HG03066 (cell line): ENCODE measurements around the gene WASF3.

Experiments used
- ATAC-seq: cut with Tn5 transposase; IDR thresholded peaks from one replicate; pipeline ENCODE4 v1.9.1; 2021; ENCODE audit warnings: low read depth; ENCODE audit not compliant: unreplicated experiment

The WASF3 gene

DNA sequence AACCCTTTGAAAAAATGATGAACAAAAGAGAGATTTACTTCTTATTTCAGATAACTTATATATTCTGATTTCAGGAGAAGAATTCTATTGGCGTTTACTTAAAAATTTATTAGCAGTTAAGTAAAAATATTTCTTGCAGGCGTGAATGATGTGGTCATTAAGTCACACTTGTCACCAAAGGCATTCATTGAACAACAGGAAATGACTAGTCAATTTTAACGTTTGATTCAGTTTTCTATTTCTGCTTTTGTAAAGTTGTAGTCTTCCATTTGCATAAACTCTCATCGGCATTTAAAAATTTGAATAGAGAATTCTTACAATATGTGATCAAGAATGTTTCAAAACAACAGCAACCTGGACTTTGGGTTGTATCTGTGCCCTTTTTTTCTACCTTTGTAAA lies 119.7 kb downstream of the WASF3 start:
- ATAC-seq: no peak

- ATAC-seq: no peak
These were observed 120.8 kb downstream of the WASF3 start for GRCh38 chr13:26678330-26678729.

GRCh38 chr13:26678796-26679195 lies 121.3 kb downstream of the WASF3 start:
- no peak for ATAC-seq

DNA sequence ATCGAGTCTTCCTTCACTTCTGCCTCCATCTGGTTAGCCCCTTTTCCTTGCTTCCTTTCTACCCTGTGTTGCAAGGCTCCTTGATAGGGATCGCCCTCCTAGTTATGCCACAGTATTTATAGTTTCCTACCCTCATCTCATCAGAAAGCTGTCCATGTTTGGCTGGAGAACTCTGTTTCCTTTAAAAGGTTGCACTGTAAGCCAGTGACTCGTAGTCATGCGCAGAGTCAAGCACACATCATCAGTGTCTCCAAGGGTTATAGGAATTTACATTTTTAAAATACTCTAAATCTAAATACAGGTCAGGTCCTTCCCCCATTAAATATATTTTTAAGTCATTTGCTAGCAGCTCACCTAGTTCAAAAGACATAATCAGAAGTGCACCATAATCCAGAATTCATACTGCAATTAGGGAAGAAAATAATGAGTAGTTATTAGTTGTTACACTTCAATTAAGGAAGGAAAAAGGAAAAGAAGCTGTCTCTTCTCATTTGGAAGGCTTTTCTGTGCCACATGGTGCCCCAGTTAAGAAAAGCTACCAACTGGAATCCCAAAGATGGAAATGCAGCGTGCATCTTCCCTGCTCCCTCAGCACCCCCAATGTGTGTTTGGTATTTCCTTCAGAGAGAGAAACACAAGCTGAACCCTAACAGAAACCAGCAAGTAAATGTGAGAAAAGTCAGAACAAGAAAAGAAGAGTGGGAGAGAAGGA lies 122.1 kb downstream of the WASF3 start:
- no peak for ATAC-seq

GRCh38 chr13:26680123-26680450 lies 122.6 kb downstream of the WASF3 start:
- no peak for ATAC-seq

GRCh38 chr13:26680572-26680971 lies 123.1 kb downstream of the WASF3 start:
- ATAC-seq: no peak

- ATAC-seq: no peak
These were observed 123.6 kb downstream of the WASF3 start for GRCh38 chr13:26681036-26681435.

- ATAC-seq: no peak
These were observed 125.1 kb downstream of the WASF3 start for GRCh38 chr13:26682606-26683005.

DNA sequence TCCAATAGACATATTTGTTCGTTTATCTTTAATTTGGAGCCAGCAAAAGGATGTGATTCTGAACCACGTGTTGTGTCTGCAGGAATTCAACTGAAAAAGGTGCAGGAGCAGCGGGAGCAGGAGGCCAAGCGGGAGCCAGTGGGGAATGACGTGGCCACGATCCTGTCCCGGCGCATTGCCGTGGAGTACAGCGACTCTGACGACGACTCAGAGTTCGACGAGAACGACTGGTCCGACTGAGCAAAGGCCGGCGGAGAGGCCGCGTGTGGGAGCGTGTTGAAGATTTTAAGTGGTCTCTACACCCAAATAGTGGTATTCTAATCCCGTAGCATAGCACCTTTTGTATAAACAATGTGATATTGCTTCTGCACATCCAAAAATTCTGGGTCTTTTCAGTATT lies 128.1 kb downstream of the WASF3 start:
- ATAC-seq: no peak

- ATAC-seq: no peak
These were observed 128.8 kb downstream of the WASF3 start for GRCh38 chr13:26686285-26686684.

- no peak for ATAC-seq
These were observed 130.8 kb downstream of the WASF3 start for GRCh38 chr13:26688286-26688685.

- no peak for ATAC-seq
These were observed 131.5 kb downstream of the WASF3 start for GRCh38 chr13:26688980-26689379.

DNA sequence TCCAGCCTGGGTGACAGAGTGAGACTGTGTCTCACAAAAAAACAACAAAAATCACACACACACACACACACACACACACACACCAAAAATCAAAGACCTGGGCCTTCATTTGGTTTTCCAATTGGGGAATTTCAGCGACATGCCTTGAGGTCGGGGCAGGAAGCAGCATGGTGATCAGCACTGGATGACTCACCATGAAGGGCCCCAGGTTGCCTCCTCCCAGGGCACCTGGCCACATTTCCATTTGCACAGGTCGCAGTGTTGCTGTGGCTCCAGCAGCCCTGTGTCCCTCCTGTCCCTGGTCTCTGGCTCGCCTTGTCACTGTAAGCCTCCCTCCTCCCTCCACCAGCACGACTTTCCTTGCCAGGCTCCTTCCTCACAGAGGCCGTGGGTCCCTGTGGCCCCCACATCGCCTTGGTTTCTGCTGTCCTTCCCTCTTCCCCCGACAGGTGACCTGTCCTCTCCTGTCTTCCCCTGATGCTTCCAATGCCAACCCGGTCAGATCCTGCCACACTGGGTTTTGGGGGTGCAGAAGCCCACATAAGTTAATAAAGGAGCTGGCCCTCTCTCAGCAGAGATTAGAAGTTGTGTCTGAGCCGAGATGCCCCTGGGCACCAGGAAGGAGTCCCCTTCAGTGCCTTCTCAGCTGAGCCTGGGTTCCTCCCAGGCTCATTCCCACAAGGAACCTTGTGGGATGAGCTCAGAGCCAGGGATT lies 136.4 kb downstream of the WASF3 start:
- no peak for ATAC-seq

- no peak for ATAC-seq
These were observed 137.3 kb downstream of the WASF3 start for GRCh38 chr13:26694609-26695359.

GRCh38 chr13:26695360-26695705 lies 137.8 kb downstream of the WASF3 start:
- no peak for ATAC-seq

- ATAC-seq: no peak
These were observed 138.4 kb downstream of the WASF3 start for GRCh38 chr13:26695891-26696311.

DNA sequence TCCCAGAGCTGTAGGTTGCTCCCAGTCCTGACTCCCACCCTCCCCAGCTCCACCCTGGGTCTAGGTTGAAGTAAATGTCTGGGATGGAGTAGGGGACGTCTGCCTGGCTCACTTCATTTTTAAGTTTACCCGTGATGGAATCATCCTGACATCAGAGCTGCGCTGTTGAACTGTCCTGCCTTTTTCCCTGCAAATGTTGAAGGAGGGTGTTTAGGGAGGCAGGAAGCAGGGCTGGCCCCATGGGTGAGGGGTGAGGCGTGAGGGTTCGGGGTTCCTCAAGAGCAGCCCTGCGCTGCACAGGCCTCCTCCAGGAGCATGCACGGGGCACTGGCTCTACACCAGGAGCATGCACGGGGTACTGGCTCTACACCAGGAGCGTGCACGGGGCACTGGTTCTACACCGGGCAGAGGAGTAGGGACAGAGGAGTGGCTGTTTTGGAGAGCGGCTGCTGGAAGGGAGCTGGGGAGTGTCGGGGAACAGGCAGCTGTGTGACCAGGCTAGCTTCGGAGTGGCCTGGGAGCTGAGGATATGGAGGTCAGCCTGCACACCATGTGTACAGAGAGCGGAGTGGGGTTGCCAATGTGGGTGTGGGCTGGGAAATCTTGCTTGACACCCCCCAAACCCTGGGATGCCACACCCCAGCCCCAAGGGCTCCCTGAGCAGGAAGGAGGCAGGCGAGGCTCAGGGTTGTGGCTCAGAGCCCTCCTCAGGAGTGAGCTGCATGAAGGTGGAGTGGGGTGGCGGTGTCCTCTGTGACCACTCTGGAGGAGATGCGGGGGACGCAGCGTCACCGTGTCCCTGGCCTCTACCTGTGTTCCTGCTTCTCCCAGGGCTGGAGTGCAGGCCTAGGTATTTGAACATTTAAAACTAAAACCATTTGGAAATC lies 139.8 kb downstream of the WASF3 start:
- no peak for ATAC-seq

DNA sequence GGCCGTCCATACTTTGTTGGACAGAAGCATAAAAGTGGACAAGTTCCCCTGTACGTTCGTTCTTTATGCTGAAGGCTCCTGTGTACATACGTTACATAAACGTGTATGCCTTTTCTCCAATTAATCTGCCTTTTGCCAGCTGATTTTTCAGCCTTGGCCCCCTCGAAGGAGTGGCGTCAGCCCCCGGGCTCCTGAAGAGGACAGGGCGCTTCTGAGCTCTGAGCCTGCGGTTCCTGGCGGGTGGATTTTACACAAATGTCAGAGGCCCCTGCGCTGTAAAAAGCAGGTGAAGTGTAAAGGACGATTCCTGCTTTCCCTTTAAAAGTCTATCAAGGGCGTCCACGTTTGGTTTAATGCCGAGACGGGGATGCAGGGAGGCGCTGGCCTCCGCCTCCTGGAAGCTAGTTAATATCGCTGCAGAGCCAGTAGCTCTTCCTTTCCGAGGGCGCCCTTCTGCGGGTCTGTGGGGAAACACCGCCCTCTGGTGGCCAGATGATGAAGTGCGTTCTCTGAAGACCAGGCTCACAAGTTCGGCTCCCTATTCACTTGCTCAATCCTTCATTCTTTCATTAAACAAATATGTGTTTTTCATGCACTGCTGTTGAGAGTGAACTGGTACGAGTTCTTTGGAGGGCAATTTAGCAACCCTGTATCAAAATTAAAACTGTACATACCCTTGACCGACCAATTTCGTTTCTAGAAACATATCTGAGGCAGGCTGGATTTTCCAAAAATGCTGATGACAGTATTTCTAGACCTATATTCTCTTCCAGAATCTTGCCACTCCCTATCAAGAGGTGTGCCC lies 141.1 kb downstream of the WASF3 start:
- no peak for ATAC-seq

- ATAC-seq: no peak
These were observed 141.7 kb downstream of the WASF3 start for GRCh38 chr13:26699197-26699490.

GRCh38 chr13:26705536-26705935 lies 148.1 kb downstream of the WASF3 start:
- no peak for ATAC-seq
